SK-N-SH (cell line): ENCODE measurements around the gene CD83.

Experiments used
- EP300 ChIP-seq, 2 experiments: IDR thresholded peaks; 2 replicates each; pipeline versions ENCODE4 v1.4.0 to v1.6.1; 2012; ENCODE audit warnings: borderline replicate concordance in 1 of 2, low read depth in 1 of 2, low read length in 1 of 2
- GABPA ChIP-seq: IDR thresholded peaks from 2 replicates; pipeline ENCODE4 v1.4.0; 2012; ENCODE audit warnings: low read depth, mild to moderate bottlenecking
- NRF1 ChIP-seq: IDR thresholded peaks from 2 replicates; pipeline ENCODE4 v1.6.1; 2012; ENCODE audit warnings: low read depth, mild to moderate bottlenecking, low read length
- POLR2AphosphoS5 ChIP-seq: IDR thresholded peaks from 2 replicates; pipeline ENCODE4 v1.6.1; 2012; ENCODE audit warnings: low read depth, low read length
- RFX5 ChIP-seq: IDR thresholded peaks from 2 replicates; pipeline ENCODE4 v1.6.1; 2012; ENCODE audit warnings: mild to moderate bottlenecking, improper control_type of control experiment, low read length
- TAF1 ChIP-seq: IDR thresholded peaks from 2 replicates; pipeline ENCODE4 v1.6.1; 2012; ENCODE audit warnings: low read depth, mild to moderate bottlenecking, low read length, moderate library complexity, borderline replicate concordance
- YY1 ChIP-seq: IDR thresholded peaks from 2 replicates; pipeline ENCODE4 v1.4.0; 2012; ENCODE audit warnings: low read depth, mild to moderate bottlenecking
- TF ChIP-seq, protein P1 (sequence below): fragments of 200-600 bp; sonication (generic); IDR thresholded peaks from 2 replicates; pipeline ENCODE4 v1.6.1; 2017; ENCODE audit warnings: antibody characterized with exemption, mild to moderate bottlenecking, moderate library complexity
- TF ChIP-seq, protein P2 (sequence below): fragments of 150-350 bp; IDR thresholded peaks from 2 replicates; pipeline ENCODE4 v1.6.1; 2016; ENCODE audit warnings: mild to moderate bottlenecking, low read depth, low read length
- TF ChIP-seq, protein P3 (sequence below): IDR thresholded peaks from 2 replicates; pipeline ENCODE4 v1.4.0; 2012; ENCODE audit warnings: low read depth, borderline replicate concordance
- TF ChIP-seq, protein P4 (sequence below): IDR thresholded peaks from 2 replicates; pipeline ENCODE4 v1.4.0; 2012; ENCODE audit warnings: low read depth
- TF ChIP-seq, protein P5 (sequence below): IDR thresholded peaks from 2 replicates; pipeline ENCODE4 v1.6.1; 2012; ENCODE audit warnings: mild to moderate bottlenecking, low read depth, low read length, moderate library complexity

DNA sequence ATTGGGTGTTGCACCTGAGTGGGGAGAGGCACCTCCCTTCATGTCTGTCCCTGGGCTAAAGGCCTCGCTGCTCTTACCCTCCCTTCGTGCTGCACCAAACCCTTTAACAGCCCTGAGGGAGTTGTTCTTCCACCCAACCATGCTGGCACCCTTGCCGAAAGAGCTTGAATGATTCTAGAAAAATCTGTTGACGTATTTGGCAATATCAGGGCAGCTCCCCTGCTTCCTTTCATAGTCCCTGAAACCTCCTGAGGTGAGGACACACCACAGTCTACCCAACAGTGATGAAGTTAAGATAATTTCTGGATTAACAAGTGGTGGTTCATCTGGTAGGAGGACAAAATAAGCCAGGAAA lies 15.3 kb downstream of the CD83 start:
- TF ChIP-seq, protein P1, sequence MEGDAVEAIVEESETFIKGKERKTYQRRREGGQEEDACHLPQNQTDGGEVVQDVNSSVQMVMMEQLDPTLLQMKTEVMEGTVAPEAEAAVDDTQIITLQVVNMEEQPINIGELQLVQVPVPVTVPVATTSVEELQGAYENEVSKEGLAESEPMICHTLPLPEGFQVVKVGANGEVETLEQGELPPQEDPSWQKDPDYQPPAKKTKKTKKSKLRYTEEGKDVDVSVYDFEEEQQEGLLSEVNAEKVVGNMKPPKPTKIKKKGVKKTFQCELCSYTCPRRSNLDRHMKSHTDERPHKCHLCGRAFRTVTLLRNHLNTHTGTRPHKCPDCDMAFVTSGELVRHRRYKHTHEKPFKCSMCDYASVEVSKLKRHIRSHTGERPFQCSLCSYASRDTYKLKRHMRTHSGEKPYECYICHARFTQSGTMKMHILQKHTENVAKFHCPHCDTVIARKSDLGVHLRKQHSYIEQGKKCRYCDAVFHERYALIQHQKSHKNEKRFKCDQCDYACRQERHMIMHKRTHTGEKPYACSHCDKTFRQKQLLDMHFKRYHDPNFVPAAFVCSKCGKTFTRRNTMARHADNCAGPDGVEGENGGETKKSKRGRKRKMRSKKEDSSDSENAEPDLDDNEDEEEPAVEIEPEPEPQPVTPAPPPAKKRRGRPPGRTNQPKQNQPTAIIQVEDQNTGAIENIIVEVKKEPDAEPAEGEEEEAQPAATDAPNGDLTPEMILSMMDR = no peak
- TF ChIP-seq NRF1 (no peak), TAF1 (no peak), POLR2AphosphoS5 (no peak), GABPA (no peak), RFX5 (no peak), YY1 (no peak), EP300 (IDR thresholded peaks at IDR 0.05; ENCODE audit: borderline replicate concordance in 1 of 2, low read depth in 1 of 2, low read length in 1 of 2) (no peak)
- TF ChIP-seq, protein P2, sequence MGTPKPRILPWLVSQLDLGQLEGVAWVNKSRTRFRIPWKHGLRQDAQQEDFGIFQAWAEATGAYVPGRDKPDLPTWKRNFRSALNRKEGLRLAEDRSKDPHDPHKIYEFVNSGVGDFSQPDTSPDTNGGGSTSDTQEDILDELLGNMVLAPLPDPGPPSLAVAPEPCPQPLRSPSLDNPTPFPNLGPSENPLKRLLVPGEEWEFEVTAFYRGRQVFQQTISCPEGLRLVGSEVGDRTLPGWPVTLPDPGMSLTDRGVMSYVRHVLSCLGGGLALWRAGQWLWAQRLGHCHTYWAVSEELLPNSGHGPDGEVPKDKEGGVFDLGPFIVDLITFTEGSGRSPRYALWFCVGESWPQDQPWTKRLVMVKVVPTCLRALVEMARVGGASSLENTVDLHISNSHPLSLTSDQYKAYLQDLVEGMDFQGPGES = no peak
- TF ChIP-seq, protein P3, sequence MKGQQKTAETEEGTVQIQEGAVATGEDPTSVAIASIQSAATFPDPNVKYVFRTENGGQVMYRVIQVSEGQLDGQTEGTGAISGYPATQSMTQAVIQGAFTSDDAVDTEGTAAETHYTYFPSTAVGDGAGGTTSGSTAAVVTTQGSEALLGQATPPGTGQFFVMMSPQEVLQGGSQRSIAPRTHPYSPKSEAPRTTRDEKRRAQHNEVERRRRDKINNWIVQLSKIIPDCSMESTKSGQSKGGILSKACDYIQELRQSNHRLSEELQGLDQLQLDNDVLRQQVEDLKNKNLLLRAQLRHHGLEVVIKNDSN = no peak
- TF ChIP-seq, protein P4, sequence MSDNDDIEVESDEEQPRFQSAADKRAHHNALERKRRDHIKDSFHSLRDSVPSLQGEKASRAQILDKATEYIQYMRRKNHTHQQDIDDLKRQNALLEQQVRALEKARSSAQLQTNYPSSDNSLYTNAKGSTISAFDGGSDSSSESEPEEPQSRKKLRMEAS = no peak
- TF ChIP-seq, protein P5, sequence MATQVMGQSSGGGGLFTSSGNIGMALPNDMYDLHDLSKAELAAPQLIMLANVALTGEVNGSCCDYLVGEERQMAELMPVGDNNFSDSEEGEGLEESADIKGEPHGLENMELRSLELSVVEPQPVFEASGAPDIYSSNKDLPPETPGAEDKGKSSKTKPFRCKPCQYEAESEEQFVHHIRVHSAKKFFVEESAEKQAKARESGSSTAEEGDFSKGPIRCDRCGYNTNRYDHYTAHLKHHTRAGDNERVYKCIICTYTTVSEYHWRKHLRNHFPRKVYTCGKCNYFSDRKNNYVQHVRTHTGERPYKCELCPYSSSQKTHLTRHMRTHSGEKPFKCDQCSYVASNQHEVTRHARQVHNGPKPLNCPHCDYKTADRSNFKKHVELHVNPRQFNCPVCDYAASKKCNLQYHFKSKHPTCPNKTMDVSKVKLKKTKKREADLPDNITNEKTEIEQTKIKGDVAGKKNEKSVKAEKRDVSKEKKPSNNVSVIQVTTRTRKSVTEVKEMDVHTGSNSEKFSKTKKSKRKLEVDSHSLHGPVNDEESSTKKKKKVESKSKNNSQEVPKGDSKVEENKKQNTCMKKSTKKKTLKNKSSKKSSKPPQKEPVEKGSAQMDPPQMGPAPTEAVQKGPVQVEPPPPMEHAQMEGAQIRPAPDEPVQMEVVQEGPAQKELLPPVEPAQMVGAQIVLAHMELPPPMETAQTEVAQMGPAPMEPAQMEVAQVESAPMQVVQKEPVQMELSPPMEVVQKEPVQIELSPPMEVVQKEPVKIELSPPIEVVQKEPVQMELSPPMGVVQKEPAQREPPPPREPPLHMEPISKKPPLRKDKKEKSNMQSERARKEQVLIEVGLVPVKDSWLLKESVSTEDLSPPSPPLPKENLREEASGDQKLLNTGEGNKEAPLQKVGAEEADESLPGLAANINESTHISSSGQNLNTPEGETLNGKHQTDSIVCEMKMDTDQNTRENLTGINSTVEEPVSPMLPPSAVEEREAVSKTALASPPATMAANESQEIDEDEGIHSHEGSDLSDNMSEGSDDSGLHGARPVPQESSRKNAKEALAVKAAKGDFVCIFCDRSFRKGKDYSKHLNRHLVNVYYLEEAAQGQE = no peak
